NK-92 treated with Interleukin-12 subunit alpha and Interleukin-12 subunit beta, amount 100 ng/mL, for 24 hours (cell line): Measurements from ENCODE around the gene ELMO1.

ENCODE experiments used
- DNase-seq: peaks from one replicate; lab custom pipeline; 2025; lab: John Stamatoyannopoulos, UW

ELMO1 gene

GRCh38 chr7:37096341-37096740 is 352.3 kb downstream of the ELMO1 start:
- no peak for DNase-seq

- DNase-seq: no peak
These were observed 353.5 kb downstream of the ELMO1 start for GRCh38 chr7:37095122-37095521.

- no peak for DNase-seq
These were observed 355.4 kb downstream of the ELMO1 start for GRCh38 chr7:37093257-37093656.

GRCh38 chr7:37092548-37092947 is 356.1 kb downstream of the ELMO1 start:
- no peak for DNase-seq

- no peak for DNase-seq
These were observed 358.7 kb downstream of the ELMO1 start for GRCh38 chr7:37089972-37090371.

GRCh38 chr7:37085600-37085999 is 363.1 kb downstream of the ELMO1 start:
- DNase-seq: no peak

GRCh38 chr7:37084303-37084702 is 364.4 kb downstream of the ELMO1 start:
- no peak for DNase-seq

GRCh38 chr7:37083311-37084096 is 365.2 kb downstream of the ELMO1 start:
- DNase-seq: no peak

- no peak for DNase-seq
These were observed 367.2 kb downstream of the ELMO1 start for GRCh38 chr7:37081436-37081835.

- no peak for DNase-seq
These were observed 369.2 kb downstream of the ELMO1 start for GRCh38 chr7:37079420-37079819.

- DNase-seq: no peak
These were observed 372.0 kb downstream of the ELMO1 start for GRCh38 chr7:37076668-37077067.

GRCh38 chr7:37074370-37074769 is 374.3 kb downstream of the ELMO1 start:
- no peak for DNase-seq

- no peak for DNase-seq
These were observed 377.5 kb downstream of the ELMO1 start for GRCh38 chr7:37071124-37071523.

GRCh38 chr7:37070471-37070870 is 378.2 kb downstream of the ELMO1 start:
- DNase-seq: no peak

- no peak for DNase-seq
These were observed 378.6 kb downstream of the ELMO1 start for GRCh38 chr7:37070031-37070430.

GRCh38 chr7:37069336-37069735 is 379.3 kb downstream of the ELMO1 start:
- DNase-seq: no peak

- DNase-seq: no peak
These were observed 379.8 kb downstream of the ELMO1 start for GRCh38 chr7:37068902-37069301.

GRCh38 chr7:37068038-37068437 is 380.6 kb downstream of the ELMO1 start:
- no peak for DNase-seq

GRCh38 chr7:37065779-37066271 is 382.8 kb downstream of the ELMO1 start:
- DNase-seq: no peak

- no peak for DNase-seq
These were observed 386.2 kb downstream of the ELMO1 start for GRCh38 chr7:37062560-37062859.

- no peak for DNase-seq
These were observed 386.7 kb downstream of the ELMO1 start for GRCh38 chr7:37061849-37062559.

GRCh38 chr7:37056234-37056912 is 392.3 kb downstream of the ELMO1 start:
- DNase-seq: no peak

GRCh38 chr7:37054624-37055241 is 393.9 kb downstream of the ELMO1 start:
- no peak for DNase-seq
